ENCODE results near the gene TOLLIP. TPM values are rescaled to one million over a fixed set of nuclear protein-coding genes. Genes with fewer than 3 reads are reported as not detected.

TOLLIP gene
- total RNA-seq, 4 donors from 2014 or later, result 43.7 to 77.3 (median 70.6) TPM

- H3K9me3 ChIP-seq, result no peaks in the 10 kb centered on the region
- no peaks in the 10 kb centered on the region for H3K27me3 ChIP-seq
- H3K36me3 ChIP-seq, result no peaks in the 10 kb centered on the region
- no peak overlapping the region for H3K27ac ChIP-seq
- TF ChIP-seq POLR2A (IDR thresholded peaks at IDR 0.05) (no peak), CTCF (IDR thresholded peaks at IDR 0.05) (no peak)
- no peaks in the 10 kb centered on the region for H3K4me1 ChIP-seq
- no peak overlapping the region for H3K4me3 ChIP-seq
- no peak for DNase-seq
Measured at GRCh38 chr11:1353383-1354124, 44.1 kb upstream of the TOLLIP start.

- no peak overlapping the region for H3K4me3 ChIP-seq
- no peak overlapping the region for H3K27ac ChIP-seq
- no peaks in the 10 kb centered on the region for H3K4me1 ChIP-seq
- no peaks in the 10 kb centered on the region for H3K9me3 ChIP-seq
- TF ChIP-seq CTCF (IDR thresholded peaks at IDR 0.05) (no peak), POLR2A (IDR thresholded peaks at IDR 0.05) (no peak)
- no peaks in the 10 kb centered on the region for H3K27me3 ChIP-seq
- DNase-seq, result no peak
- no peaks in the 10 kb centered on the region for H3K36me3 ChIP-seq
Measured at GRCh38 chr11:1352696-1353382, 43.4 kb upstream of the TOLLIP start.

- H3K36me3 ChIP-seq, result no peaks in the 10 kb centered on the region
- H3K9me3 ChIP-seq, result no peaks in the 10 kb centered on the region
- H3K4me1 ChIP-seq, result no peaks in the 10 kb centered on the region
- no peak for DNase-seq
- no peak for TF ChIP-seq POLR2A (IDR thresholded peaks at IDR 0.05)
- TF ChIP-seq CTCF (IDR thresholded peaks at IDR 0.05), result no peak
- H3K27ac ChIP-seq, result no peak overlapping the region
- no peak overlapping the region for H3K4me3 ChIP-seq
- H3K27me3 ChIP-seq, result no peaks in the 10 kb centered on the region
Measured at GRCh38 chr11:1351278-1351937, 42.0 kb upstream of the TOLLIP start.

- Histone ChIP-seq H3K4me3 (no peak overlapping the region), H3K27me3 (no peaks in the 10 kb centered on the region), H3K9me3 (no peaks in the 10 kb centered on the region)
Measured at GRCh38 chr11:1350086-1350725, 40.8 kb upstream of the TOLLIP start.

More at GRCh38 chr11:1350086-1350725, 40.8 kb upstream of the TOLLIP start:
- H3K27ac ChIP-seq, result no peak overlapping the region
- DNase-seq, result no peak
- H3K4me1 ChIP-seq, result no peaks in the 10 kb centered on the region
- TF ChIP-seq POLR2A (IDR thresholded peaks at IDR 0.05) (no peak), CTCF (IDR thresholded peaks at IDR 0.05) (no peak)
- H3K36me3 ChIP-seq, result no peaks in the 10 kb centered on the region

Data from Peyer's patch (tissue), 4 donors.